ENCODE results near the gene SBSN. TPM values are rescaled to one million over a fixed set of nuclear protein-coding genes. Genes with fewer than 3 reads are reported as not detected.

Gene SBSN
- total RNA-seq, 1 donor from 2014 or later: 0.24 TPM

DNA sequence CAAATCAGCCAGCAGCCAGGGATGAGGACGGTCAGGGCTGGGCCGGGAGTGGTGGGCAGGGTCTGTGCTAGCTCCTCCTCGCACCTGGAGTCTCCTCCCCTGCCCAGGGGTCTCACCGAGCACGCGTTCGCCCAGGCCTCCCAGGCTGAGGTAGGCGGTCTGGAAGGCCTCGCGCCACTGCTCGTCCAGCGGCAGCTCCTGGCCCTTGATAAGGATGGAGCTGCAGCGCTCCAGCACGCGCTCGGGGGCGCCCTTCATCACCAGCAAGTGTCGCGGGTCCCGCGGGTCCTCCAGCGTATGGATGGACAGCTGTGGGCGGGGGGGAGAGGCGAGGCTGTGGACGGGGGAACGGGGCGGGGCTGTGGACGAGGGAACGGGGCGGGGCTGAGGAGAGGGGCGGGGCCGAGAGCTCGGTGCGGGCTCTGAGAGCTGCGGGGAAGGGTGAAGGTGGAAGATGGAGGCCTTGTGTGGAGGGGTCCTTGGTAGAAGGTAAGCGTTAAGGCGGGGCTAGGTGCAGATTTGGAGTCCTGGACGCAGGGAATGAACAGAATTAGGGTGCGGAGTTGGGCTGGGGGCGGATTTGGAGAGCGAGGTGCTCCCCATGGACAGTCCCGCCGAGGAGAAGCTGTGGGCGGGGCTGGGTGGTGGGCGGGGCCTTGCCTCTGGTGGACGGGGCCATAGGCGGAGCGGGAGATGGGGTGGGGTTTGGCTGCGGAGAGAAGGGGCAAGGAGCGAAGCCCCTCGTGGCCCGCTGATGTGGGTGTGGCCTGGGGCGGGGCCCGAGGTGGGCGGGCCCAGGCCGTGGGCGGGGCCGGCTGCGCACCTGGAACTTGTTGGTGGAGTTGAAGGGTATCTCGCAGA is 29.7 kb upstream of the SBSN start:
- peak overlapping the region; percentile 75 for H3K4me3 Mint-ChIP-seq (ENCODE audit: low read depth)
- H3K4me1 Mint-ChIP-seq (ENCODE audit: low read depth): no peaks in the 10 kb centered on the region
- TF ChIP-seq, protein P1, sequence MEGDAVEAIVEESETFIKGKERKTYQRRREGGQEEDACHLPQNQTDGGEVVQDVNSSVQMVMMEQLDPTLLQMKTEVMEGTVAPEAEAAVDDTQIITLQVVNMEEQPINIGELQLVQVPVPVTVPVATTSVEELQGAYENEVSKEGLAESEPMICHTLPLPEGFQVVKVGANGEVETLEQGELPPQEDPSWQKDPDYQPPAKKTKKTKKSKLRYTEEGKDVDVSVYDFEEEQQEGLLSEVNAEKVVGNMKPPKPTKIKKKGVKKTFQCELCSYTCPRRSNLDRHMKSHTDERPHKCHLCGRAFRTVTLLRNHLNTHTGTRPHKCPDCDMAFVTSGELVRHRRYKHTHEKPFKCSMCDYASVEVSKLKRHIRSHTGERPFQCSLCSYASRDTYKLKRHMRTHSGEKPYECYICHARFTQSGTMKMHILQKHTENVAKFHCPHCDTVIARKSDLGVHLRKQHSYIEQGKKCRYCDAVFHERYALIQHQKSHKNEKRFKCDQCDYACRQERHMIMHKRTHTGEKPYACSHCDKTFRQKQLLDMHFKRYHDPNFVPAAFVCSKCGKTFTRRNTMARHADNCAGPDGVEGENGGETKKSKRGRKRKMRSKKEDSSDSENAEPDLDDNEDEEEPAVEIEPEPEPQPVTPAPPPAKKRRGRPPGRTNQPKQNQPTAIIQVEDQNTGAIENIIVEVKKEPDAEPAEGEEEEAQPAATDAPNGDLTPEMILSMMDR (IDR thresholded peaks at IDR 0.05; ENCODE audit: unreplicated experiment): no peak
- peaks cover 84% of the 10 kb centered on the region for H3K27me3 Mint-ChIP-seq
- DNase-seq (ENCODE audit: low spot score, unreplicated experiment): peak; percentile 73
- peak overlapping the region; percentile 47 for H3K27ac Mint-ChIP-seq
- H3K36me3 Mint-ChIP-seq (ENCODE audit: insufficient read depth): no peaks in the 10 kb centered on the region
- H3K9me3 Mint-ChIP-seq (ENCODE audit: low read depth): no peaks in the 10 kb centered on the region

DNA sequence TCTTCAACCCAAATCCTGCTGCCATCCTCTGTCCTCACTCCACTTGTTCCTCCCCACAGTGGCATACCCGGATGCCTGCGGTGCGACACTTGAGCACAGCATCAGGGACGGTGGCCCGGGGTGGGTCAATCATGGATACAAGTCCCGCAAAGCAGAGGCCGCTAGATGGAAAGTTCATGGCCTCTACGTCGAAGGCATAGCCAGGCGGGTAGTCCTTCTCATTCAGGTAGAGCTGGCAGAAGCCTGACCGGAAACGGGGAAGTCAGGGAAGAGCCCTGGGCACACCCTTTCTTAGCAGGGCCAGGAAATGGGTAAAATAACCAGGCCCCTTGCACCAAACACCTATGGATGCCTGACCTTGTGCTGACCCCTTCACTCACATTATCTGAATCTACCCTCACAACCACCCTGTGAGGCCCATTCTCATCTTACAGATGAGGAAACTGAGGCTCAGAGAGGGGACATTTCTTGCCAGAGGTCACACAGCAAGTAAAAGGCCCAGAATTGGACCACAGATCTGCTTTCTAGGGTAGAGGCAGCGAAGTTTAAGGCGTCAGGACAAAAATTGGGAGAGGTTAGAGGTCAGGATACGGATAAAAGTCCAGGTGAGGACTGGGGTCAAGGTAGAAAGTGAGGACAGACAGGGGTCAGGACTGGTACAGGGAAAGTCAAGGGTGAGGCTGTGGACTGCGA is 28.9 kb upstream of the SBSN start:
- peak overlapping the region; percentile 40 for H3K4me3 Mint-ChIP-seq (ENCODE audit: low read depth)
- peaks cover 77% of the 10 kb centered on the region for H3K27me3 Mint-ChIP-seq
- TF ChIP-seq, protein P1 (IDR thresholded peaks at IDR 0.05; ENCODE audit: unreplicated experiment): no peak
- no peaks in the 10 kb centered on the region for H3K36me3 Mint-ChIP-seq (ENCODE audit: insufficient read depth)
- H3K9me3 Mint-ChIP-seq (ENCODE audit: low read depth): no peaks in the 10 kb centered on the region
- H3K4me1 Mint-ChIP-seq (ENCODE audit: low read depth): no peaks in the 10 kb centered on the region
- no peak overlapping the region for H3K27ac Mint-ChIP-seq
- DNase-seq (ENCODE audit: low spot score, unreplicated experiment): no peak

DNA sequence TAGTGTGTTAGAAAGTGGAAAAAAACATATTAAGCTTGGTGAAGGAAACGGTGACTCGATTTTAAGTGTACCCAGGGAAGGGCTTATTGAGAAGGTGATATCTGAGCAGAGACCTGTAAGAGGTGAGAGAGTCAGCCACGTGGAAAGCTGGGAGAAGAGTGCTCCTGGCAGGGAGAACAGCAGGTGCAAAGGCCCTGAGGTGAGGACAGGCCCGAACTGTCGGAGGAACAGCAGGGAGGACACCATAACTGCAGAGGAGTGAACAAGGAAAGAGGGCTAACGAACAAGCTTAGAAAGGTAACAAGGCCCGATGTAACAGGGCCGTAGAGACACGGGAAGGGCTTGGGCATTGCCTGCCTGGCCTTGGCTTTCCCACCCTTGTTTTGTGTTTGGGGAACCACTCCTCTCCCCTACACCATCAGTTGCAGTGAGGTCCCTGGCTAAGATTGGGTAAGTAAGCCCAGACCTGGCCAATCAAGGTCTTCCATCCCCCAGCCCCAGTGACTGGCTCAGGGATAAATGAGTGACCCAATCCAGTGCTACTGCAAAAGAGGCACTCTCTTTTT is 28.0 kb upstream of the SBSN start:
- Mint-ChIP-seq H3K27ac (no peak overlapping the region), H3K4me3 (ENCODE audit: low read depth) (no peak overlapping the region), H3K9me3 (ENCODE audit: low read depth) (no peaks in the 10 kb centered on the region), H3K27me3 (peaks cover 69% of the 10 kb centered on the region), H3K4me1 (ENCODE audit: low read depth) (no peaks in the 10 kb centered on the region), H3K36me3 (ENCODE audit: insufficient read depth) (no peaks in the 10 kb centered on the region)
- TF ChIP-seq, protein P1 (IDR thresholded peaks at IDR 0.05; ENCODE audit: unreplicated experiment): no peak
- no peak for DNase-seq (ENCODE audit: low spot score, unreplicated experiment)

DNA sequence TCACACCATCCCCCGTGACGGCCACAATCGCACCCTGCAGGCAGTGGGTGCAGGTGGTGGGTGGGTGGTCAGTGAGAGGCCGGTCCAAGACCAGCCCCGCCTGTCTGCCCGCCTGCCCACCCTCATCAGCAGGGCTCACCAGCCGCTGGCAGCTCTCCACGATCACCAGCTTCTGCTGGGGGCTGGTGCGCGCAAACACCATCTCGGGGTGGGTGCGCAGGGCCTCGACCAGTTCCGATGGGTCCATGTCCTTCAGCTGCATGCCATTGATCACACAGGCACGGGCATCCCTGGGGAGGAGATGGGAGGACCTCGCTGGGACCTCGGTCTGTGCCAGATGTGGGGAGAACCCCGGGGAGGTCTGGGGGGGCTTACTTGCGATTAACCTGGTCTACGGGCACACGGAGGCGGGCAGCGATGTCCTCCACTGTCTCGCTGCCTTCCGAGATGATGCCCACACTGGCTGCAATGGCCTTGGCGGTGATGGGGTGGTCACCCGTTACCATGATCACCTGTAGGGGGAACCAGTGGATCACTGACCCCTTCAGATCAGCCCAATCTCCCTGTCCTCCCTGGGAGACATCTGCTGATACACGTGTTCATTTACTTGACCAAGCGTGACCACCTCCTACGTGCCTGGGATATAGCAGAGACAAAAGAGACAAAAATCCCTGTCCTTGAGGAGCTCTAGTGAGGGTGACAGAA is 27.3 kb upstream of the SBSN start:
- Mint-ChIP-seq H3K27me3 (peaks cover 63% of the 10 kb centered on the region), H3K4me3 (ENCODE audit: low read depth) (no peak overlapping the region), H3K9me3 (ENCODE audit: low read depth) (no peaks in the 10 kb centered on the region), H3K27ac (no peak overlapping the region), H3K36me3 (ENCODE audit: insufficient read depth) (no peaks in the 10 kb centered on the region), H3K4me1 (ENCODE audit: low read depth) (no peaks in the 10 kb centered on the region)
- TF ChIP-seq, protein P1 (IDR thresholded peaks at IDR 0.05; ENCODE audit: unreplicated experiment): peak; percentile 53
- DNase-seq (ENCODE audit: low spot score, unreplicated experiment): no peak

DNA sequence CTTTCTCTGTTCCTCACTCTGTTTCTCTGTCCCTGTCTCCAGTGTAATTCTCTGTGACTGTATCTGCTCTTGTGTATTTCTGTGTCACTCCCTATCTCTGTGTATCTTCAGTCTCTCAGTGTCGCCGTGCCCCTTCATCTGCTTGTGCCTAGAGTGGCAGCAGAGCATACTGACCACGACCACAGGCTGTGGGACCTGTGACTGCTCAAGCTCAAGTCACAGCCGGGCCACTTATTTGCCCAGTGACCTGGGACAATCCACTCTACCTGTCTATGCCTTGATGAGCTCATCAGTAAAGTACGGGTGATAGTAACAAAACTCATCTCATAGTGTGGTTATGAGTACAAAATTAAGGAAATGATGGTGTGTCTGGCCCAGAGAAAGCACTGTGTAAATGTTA is 26.0 kb upstream of the SBSN start:
- TF ChIP-seq, protein P1 (IDR thresholded peaks at IDR 0.05; ENCODE audit: unreplicated experiment): no peak
- Mint-ChIP-seq H3K27ac (no peak overlapping the region), H3K9me3 (ENCODE audit: low read depth) (no peaks in the 10 kb centered on the region), H3K4me1 (ENCODE audit: low read depth) (no peaks in the 10 kb centered on the region), H3K27me3 (peaks cover 49% of the 10 kb centered on the region), H3K36me3 (ENCODE audit: insufficient read depth) (peaks cover 2% of the 10 kb centered on the region), H3K4me3 (ENCODE audit: low read depth) (no peak overlapping the region)
- no peak for DNase-seq (ENCODE audit: low spot score, unreplicated experiment)

Data from progenitor cell of endocrine pancreas (in vitro differentiated cells).